ENCODE results near the gene ME1.

GRCh38 chr6:83354747-83355146 is 76.1 kb downstream of the ME1 start:
- TF ChIP-seq CTCF (IDR thresholded peaks at IDR 0.05; ENCODE audit: poor library complexity) (no peak), EZH2phosphoT487 (IDR thresholded peaks at IDR 0.05; ENCODE audit: low read depth, severe bottlenecking, unreplicated experiment) (no peak), EZH2 (IDR thresholded peaks at IDR 0.05; ENCODE audit: borderline replicate concordance) (no peak)
